HG03175 (cell line): ENCODE results near the gene AIFM3.
"Not testable (repeated sequence)": the region's sequence is repeated elsewhere in the genome, so short reads cannot be mapped to it uniquely, and the experiment has no call there.

Experiments
- ATAC-seq: cut with Tn5 transposase; IDR thresholded peaks from one replicate; pipeline ENCODE4 v1.9.1; 2021; ENCODE audit warnings: mild to moderate bottlenecking, moderate library complexity; ENCODE audit not compliant: unreplicated experiment

Gene AIFM3

GRCh38 chr22:20957102-20957682 is 9.9 kb upstream of the AIFM3 start:
- ATAC-seq: no peak

DNA sequence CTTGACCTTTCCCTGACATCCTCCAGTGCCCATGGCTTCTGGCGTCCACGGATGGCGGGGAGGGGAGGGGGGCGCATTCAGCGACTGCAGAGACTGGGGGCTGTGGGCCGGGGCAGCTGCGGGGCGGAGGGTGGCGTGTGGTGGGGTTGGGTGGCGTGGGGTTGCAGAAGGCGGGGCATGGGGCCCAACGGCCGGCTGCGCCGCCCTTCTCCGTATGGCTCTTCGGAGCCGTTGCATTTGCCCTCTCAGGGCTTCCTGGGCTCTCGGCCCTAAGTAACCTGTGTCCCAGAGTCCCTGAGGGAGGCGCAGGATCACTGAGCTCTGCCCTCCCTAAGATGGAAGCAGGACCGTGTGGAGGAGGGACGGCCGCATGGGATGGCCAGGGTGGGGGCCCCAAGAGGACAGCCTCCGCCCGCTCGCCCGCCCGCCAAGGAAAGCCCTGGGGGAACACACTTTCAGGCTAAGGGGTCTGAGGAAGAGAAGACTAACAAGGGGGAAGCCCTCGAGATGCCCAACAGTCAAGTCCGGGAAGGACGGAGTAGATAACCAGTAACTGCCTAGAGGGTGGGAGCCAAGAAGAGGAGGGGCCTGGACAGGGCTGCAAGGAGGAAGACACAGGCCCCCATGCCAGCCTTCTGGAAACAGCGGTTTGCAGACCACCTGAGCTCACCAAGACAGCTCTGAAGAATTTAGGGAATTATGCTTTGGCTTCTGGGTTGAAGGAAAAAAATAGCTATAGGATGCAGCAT is 9.2 kb upstream of the AIFM3 start:
- no peak for ATAC-seq

DNA sequence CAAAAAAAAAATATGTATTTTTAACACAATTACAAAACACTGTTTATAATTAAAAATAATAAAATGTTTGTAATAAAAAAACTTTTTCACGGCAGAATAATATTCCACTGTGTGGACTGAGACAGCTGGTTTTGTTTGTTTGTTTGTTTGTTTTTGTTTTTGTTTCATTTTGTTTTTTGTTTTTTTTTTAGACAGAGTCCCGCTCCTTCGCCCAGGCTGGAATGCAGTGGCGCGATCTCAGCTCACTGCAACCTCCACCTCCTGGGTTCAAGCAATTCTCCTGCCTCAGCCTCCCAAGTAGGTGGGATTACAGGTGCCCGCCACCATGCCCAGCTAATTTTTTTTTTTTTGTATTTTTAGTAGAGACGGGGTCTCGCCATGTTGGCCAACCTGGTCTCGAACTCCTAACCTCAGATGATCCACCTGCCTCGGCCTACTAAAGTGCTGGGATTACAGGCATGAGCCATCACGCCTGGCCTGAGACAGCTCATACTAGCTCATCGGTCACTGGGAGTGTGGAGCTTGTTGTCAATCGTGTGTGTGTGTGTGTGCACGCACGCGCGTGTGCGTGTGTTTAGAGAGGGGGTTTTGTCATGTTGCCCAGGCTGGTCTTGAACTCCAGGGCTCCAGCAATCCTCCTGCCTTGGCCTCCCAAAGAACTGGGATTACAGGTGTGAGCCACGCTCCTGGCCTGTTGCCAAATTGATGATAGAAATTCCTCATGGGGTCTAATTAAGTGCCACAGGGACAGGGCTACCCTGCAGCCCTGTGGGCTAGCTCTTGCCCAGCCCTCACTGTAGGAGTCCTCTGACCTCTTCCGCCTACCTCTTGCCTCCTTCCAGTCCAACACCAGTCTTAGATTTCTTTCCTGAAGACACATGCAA is 7.2 kb upstream of the AIFM3 start:
- no peak for ATAC-seq

GRCh38 chr22:20960609-20961008 is 6.4 kb upstream of the AIFM3 start:
- ATAC-seq: no peak

DNA sequence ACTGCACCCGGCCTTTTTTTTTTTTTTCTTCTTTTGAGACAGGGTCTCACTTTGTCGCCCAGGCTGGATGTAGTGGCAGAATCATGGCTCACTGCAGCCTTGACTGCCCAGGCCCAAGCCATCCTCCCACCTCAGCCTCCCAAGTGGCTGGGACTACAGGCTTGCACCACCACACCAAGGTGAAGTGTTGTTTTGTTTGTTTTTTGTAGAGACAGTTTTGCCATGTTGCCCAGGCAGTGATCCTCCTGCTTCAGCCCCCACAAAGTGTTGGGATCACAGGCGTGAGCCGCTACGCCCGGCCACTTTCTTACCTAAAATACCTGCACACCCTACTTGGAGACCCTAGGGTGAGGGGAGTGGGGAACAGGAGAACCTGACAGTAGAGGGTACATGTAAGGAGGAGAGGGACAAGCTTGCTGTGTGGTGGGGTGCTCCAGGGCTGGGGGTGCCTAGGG is 4.5 kb upstream of the AIFM3 start:
- ATAC-seq: no peak

DNA sequence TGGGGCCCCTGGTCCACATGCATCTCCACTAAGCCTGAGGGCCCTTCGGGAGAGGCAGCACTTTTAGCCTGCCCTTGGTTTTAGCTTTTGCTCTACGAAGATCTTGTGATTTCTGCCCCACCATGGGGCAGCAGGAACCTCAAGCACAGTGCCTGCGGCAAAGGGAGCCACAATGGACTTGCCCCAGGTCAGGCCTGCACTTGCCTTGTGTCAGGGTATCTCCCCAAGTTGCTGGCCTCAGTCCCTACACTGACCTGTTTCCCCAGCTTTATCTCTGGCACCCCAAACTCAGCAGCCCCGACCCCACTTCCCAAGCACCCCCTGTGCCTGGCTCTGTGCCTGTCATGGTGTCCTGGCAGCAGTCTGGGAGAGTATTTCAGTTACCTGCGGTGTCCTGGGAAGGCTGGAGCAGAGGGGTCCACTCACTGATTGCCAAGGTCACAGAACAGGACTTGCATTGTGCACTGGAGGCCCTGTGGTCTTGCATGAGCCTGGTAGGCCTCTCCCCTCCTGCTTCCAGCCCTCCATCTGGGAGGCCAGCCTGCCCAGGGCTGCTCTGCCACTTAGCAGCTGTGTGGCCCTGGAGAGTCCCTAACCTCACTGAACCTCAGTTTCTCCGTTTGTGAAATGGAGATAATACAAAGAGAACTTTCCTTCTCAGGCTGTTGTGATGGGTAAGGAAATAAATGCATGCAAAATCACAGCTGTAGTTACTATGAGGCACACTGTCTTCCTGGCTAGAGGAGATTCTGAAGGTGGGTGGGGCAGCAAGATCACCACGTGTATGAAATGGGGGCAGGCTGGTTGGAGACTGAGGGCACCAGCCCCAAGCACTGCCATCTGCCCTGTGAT is 3.6 kb upstream of the AIFM3 start:
- ATAC-seq: no peak

DNA sequence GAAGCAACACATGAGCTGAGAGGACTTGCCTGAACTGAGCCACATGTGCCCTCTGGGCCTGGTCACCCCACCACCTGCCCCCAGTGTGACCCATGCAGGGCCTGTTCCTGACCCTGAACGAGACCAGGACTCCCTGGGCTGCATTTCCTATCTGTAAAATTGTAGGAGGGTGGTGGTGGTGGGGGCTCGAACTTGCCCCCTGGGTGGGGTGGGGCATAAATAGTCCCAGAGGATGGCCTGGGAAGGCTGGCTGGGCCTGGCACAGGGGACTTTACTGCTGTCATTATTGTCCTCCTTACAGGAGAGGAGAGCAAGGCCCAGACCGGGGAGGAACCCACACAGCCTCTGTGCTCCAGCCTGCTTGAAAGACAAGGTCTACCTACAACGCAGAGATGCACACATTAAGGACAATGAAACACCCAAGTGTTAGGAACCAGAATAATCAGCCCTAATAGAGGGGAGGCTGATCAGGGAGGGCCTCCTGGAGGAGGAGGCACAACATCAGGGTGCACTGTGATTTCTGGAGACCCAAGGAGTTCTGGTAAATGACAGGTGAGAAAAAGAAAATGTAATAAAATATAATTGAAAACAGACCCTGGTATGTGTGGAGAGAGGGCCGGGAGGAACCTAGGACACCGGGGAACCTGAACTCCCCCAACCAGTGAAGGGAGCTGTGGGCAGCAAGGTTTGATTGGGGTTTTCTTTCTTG is 2.8 kb upstream of the AIFM3 start:
- ATAC-seq: no peak

- ATAC-seq: no peak
Measured at GRCh38 chr22:20964799-20965103, 2.3 kb upstream of the AIFM3 start.

DNA sequence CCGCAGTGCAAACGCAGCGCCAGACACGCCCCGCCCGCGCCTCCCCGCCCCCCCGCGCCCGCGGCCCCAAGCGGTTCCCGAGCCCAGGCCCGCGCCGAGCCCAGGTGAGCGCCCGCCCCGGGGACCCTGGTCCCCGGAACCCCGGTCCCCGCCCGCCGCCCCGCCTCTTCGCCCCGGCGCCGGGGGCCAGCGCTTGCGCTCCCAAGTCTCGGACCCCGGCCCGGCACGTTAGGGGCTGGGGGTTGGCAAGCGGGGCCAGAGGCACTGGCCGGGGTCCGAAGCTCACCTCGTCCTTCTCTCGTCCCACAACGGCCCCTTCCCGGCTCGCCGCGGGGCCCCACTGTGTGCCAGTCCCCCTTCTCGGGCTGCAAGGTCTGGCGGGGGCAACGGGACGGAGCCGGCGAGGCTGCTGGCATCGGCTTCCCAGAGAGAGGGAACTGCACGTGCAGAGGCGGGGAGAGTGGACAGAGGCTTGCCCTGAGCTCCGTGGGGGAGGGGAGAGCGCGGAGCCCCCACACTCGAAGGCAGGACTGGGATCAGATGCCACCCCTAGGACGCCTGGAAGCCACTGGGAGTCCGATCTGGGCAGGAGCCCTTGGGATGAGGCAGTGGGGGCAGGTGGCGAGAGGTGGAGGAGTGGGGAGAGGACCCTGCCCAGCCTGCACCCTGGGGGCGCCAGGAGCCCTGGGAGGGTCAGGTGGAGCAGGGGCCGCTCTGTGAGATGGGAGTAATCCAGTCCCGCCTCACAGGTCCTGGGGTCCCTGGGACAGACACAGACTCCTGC is 1.8 kb upstream of the AIFM3 start:
- ATAC-seq: no peak

- no peak for ATAC-seq
Measured at GRCh38 chr22:20965888-20966855, 883 bp upstream of the AIFM3 start.

- ATAC-seq: no peak
Measured at GRCh38 chr22:20967697-20968211, 699 bp downstream of the AIFM3 start.

DNA sequence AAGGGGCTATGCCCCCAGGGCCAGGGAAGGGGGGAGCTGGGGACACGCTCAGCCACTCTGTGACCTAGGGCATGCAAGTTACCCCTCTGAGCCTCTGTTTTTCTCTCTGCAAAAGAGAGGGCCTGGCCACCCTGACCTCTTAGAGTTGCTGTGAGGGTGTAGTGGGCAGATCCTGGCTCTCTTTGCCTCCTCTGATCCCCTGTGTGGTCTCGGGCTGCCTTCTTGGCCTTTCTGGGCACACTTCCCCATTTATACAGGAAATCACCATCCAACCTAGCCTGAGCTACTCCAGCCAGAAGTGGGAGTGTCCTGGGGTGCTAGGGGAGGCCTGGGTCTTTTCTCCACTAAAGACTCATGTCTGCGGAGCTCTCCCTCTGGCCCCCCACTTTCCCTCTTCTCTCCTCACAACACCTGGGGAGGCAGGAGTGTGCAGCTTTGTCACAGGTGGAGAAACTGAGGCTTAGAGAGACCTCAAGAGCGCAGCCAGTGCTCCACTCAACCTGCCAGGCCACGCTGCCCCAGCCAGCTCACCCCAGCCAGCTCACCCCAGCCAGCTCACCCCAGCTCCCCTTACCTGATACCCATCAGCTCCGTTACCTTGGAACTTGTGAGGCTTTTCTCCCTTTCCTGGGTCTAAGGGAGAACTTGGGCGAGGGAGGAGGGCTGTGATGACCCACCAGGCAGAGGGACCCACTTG is 1.4 kb downstream of the AIFM3 start:
- no peak for ATAC-seq

DNA sequence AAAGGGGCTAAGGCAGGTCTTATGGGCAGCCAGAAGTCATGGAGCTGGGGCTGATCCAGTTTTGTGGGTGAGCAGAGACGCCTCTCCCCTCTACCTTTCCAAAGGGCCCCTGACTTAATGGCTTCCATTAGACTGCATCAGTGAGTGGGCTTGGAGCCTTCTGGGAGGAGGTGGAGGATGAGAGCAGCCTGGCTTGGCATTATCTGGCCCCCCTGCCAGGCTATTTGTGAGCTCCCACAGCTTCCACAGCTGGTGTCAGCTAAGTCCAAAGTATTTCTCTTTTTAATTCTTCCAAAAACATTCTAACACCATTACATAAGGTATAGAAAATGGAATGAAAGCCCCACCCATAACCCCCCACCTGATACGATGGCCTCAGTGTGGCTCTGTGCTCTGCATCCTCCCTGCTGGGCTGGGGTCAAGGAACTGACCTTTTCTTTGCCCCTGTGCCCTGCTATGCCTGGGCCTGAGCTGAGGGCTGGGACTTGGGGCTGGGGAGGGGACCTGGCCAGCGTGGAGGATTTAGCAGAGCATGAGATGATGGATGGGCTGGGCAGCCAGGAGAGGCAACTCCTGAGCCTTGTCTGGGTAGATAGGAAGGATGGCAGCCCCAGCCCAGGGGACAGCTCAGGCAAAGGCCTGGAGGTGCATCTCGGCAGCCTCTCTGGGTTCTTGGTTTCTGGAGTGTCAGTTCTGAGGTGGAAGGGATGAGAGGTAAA is 4.0 kb downstream of the AIFM3 start:
- no peak for ATAC-seq

DNA sequence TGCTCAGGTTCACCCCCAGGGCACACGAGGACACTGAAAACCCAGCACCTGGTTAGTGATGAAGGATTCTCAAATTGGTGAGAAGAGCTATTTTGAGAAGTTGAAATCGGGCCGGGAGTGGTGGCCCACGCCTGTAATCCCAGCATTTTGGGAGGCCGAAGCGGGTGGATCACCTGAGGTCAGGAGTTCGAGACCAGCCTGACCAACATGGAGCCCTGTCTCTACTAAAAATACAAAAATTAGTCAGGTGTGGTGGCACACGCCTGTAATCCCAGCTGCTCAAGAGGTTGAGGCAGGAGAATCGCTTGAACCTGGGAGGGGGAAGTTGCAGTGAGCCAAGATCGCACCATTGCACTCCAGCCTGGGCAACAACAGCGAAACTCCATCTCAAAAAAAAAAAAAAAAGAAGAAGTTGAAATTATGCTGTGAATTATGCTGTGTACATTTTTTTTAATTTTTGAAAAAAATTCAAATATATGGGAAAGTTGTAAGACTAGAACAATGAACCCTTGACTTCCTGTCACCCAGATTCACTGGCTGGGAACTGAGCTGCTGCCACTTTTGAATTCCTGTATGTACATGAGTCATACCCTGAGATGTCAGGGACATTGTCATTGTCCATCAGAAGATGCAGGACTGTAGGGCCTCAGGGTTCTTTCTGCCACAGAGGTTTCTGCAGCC is 5.1 kb downstream of the AIFM3 start:
- not testable (repeated sequence) for ATAC-seq

DNA sequence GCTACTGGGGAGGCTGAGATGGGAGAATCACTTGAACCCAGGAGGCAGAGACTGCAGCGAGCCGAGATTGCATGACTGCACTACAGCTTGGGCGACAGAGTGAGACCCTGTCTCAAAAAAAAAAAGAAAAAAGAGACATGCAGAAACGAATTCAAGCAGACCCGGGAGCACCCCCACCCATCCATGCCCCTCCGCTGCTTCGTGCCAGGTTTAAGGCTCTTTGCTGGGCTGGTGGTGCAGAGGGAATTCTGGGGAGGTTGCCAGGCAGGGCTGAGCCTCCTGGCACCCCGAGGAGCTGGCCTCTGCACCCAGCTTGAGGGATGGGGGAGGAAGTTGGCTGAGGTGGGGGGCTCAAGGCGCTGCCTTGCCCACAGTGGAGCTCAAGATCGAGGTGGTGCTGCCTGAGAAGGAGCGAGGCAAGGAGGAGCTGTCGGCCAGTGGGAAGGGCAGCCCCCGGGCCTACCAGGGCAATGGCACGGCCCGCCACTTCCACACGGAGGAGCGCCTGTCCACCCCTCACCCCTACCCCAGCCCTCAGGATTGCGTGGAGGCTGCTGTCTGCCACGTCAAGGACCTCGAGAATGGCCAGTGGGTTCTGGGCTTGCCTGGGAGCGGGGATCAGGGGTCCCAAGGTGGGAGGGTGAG is 6.0 kb downstream of the AIFM3 start:
- ATAC-seq: no peak
